ENCODE data around the gene UBE2M. TPM values are rescaled to one million over a fixed set of nuclear protein-coding genes. Genes with fewer than 3 reads are reported as not detected.

UBE2M gene
- total and polyA plus RNA-seq, 9 donors: 13.8 to 110 (median 62.6) TPM

DNA sequence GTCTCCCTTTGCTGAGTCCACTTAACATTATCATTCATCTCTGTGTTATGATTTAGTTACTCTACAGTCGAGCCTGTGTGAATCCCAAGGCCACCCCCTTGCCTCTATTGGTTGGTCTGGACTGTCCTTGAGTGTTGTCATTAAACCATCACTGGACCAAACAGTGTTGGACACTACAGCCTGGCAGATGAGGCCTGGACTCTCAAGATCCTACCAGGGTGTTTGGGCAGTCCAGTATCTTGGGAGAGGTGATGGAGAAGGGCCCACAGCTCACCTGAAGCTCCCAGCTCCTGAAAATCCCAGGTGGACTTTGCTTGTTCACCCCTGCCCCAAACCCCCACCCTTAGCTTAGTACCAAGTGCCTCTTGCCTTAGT lies 7.3 kb downstream of the UBE2M start:
- TF ChIP-seq EP300 (IDR thresholded peaks at IDR 0.05) (no peak), POLR2A (IDR thresholded peaks at IDR 0.05) (no peak)
- TF ChIP-seq, protein P1, sequence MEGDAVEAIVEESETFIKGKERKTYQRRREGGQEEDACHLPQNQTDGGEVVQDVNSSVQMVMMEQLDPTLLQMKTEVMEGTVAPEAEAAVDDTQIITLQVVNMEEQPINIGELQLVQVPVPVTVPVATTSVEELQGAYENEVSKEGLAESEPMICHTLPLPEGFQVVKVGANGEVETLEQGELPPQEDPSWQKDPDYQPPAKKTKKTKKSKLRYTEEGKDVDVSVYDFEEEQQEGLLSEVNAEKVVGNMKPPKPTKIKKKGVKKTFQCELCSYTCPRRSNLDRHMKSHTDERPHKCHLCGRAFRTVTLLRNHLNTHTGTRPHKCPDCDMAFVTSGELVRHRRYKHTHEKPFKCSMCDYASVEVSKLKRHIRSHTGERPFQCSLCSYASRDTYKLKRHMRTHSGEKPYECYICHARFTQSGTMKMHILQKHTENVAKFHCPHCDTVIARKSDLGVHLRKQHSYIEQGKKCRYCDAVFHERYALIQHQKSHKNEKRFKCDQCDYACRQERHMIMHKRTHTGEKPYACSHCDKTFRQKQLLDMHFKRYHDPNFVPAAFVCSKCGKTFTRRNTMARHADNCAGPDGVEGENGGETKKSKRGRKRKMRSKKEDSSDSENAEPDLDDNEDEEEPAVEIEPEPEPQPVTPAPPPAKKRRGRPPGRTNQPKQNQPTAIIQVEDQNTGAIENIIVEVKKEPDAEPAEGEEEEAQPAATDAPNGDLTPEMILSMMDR (IDR thresholded peaks at IDR 0.05): no peak
- no peaks in the 10 kb centered on the region for H3K36me3 ChIP-seq
- no peak overlapping the region for H3K27ac ChIP-seq
- peaks cover 17% of the 10 kb centered on the region for H3K4me1 ChIP-seq (ENCODE audit: insufficient read depth)
- 4 to 35% (median 11%) methylated on average over 1 of the region's 1 CpG for WGBS, 3 donors
- intact Hi-C loops (cut with DNase I): no loop called here
- no peak for DNase-seq
- no peaks in the 10 kb centered on the region for H3K9me3 ChIP-seq
- H3K27me3 ChIP-seq: no peaks in the 10 kb centered on the region
- H3K4me3 ChIP-seq: no peak overlapping the region

DNA sequence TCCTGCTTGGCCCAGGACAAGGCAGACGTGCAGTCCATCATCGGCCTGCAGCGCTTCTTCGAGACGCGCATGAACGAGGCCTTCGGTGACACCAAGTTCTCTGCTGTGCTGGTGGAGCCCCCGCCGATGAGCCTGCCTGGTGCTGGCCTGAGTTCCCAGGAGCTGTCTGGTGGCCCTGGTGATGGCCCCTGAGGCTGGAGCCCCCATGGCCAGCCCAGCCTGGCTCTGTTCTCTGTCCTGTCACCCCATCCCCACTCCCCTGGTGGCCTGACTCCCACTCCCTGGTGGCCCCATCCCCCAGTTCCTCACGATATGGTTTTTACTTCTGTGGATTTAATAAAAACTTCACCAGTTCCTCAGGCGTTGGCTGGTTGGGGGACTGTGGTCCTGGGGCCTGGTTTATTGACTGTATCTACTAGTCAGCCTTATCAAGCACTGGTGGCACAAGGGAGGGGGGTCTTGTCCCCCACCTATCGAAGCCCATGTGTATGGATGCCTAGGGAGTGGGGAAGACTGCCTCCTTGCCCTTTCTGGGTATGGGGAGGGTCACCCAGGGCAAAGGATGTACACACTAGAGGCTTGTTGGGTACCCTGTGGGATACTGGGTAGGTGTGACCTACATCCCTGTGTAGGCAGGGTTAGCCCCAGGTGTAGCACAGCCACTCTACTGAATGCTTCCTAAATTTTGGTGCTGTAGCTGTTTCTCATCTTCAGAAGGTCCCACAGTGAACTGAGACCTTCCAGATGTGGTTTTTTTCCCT lies 7.9 kb downstream of the UBE2M start:
- Histone ChIP-seq H3K4me3 (no peak overlapping the region), H3K36me3 (no peaks in the 10 kb centered on the region)

DNA sequence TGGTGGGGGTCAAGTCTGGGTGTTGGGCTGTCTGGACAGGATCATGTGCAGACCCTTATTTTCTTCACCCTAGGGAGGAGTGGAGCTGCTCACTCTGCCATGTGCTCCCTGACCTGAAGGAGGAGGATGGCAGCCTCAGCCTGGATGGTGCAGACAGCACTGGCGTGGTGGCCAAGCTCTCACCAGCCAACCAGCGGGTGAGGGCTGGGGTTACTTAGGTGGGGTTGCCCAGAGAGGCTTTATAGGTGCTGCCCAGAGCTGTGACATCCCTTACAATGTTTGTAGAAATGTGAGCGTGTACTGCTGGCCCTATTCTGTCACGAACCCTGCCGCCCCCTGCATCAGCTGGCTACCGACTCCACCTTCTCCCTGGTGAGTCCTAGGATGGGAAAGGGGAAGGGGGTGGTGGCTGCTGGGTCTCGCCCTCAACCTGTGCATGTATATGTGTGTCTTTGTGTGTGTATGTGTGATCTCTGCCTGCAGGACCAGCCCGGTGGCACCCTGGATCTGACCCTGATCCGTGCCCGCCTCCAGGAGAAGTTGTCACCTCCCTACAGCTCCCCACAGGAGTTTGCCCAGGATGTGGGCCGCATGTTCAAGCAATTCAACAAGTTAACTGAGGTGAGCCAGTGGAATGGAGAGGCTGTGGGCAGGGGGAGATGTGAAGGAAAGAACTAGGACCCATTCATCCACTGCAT lies 8.6 kb downstream of the UBE2M start:
- Histone ChIP-seq H3K27me3 (no peaks in the 10 kb centered on the region), H3K9me3 (no peaks in the 10 kb centered on the region), H3K4me3 (no peak overlapping the region), H3K36me3 (no peaks in the 10 kb centered on the region), H3K4me1 (ENCODE audit: insufficient read depth) (peaks cover 21% of the 10 kb centered on the region), H3K27ac (no peak overlapping the region)
- TF ChIP-seq EP300 (IDR thresholded peaks at IDR 0.05) (no peak), POLR2A (IDR thresholded peaks at IDR 0.05) (no peak)
- TF ChIP-seq, protein P1 (IDR thresholded peaks at IDR 0.05): no peak
- intact Hi-C loops (cut with DNase I): no loop called here
- WGBS, 3 donors: 77 to 81% (median 78%) methylated on average over 11 of the region's 11 CpGs
- no peak for DNase-seq

More for the DNA sequence above, 7.9 kb downstream of the UBE2M start:
- intact Hi-C loops (cut with DNase I): no loop called here
- 77 to 82% (median 78%) methylated on average over 13 of the region's 13 CpGs for WGBS, 3 donors
- no peak for TF ChIP-seq EP300 (IDR thresholded peaks at IDR 0.05)
- no peak for TF ChIP-seq POLR2A (IDR thresholded peaks at IDR 0.05)
- TF ChIP-seq, protein P1 (IDR thresholded peaks at IDR 0.05): no peak
- Histone ChIP-seq H3K27ac (no peak overlapping the region), H3K4me1 (ENCODE audit: insufficient read depth) (peaks cover 21% of the 10 kb centered on the region), H3K9me3 (no peaks in the 10 kb centered on the region), H3K27me3 (no peaks in the 10 kb centered on the region)
- no peak for DNase-seq

DNA sequence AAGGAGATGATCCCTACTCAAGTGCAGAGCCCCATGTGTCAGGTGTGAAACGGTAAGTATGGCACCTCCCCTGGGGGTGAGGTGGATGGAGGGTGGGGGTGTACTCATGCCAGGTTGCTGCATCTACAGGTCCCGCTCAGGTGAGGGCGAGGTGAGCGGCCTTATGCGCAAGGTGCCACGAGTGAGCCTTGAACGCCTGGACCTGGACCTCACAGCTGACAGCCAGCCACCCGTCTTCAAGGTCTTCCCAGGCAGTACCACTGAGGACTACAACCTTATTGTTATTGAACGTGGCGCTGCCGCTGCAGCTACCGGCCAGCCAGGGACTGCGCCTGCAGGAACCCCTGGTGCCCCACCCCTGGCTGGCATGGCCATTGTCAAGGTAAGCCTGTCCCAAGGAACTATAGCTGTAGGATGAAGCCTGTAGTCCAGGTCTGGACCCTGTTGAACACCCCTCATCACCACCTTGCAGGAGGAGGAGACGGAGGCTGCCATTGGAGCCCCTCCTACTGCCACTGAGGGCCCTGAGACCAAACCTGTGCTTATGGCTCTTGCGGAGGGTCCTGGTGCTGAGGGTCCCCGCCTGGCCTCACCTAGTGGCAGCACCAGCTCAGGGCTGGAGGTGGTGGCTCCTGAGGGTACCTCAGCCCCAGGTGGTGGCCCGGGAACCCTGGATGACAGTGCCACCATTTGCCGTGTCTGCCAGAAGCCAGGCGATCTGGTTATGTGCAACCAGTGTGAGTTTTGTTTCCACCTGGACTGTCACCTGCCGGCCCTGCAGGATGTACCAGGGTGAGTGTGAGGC lies 9.3 kb downstream of the UBE2M start:
- intact Hi-C loops (cut with DNase I): no loop called here
- Histone ChIP-seq H3K9me3 (no peaks in the 10 kb centered on the region), H3K4me3 (no peak overlapping the region), H3K27me3 (no peaks in the 10 kb centered on the region), H3K36me3 (no peaks in the 10 kb centered on the region), H3K4me1 (ENCODE audit: insufficient read depth) (peaks cover 16% of the 10 kb centered on the region), H3K27ac (no peak overlapping the region)
- no peak for DNase-seq
- TF ChIP-seq POLR2A (IDR thresholded peaks at IDR 0.05) (no peak), EP300 (IDR thresholded peaks at IDR 0.05) (no peak)
- TF ChIP-seq, protein P1 (IDR thresholded peaks at IDR 0.05): no peak
- 80 to 91% (median 85%) methylated on average over 20 of the region's 20 CpGs for WGBS, 3 donors
